ENCODE data around the gene UNK.

Gene UNK

DNA sequence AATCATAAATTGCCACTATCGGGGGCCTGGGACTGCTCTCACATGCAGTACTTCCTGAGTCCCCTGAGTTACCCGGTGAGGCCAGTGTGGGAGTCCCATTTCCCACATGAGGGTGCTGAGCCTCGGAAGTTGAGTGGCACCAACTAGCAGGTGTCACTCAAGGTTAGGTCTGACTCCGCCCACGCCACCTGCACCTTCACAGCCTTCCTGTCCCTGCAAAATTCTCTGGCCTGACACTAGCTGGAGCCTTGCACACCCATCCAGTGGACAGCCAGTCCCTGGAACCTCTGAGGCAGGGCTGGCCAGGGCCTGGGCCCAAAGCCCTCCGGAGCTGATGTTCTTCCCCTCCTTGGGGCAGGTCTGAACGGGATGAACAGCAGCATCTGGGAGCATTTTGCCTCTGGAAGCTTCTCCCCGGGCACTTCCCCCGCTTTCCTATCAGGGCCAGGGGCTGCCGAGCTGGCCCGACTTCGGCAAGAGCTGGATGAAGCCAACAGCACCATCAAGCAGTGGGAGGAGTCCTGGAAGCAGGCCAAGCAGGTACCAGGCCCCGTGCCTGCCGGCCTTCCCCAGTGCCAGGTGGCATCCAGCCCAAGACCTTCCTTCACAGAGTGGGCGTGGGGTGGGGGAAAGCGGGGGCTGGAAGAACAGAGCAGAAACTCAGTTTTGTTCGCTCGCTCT, 37.7 kb downstream of the UNK start:
- DNase-seq (ENCODE audit: low spot score): no peak

DNA sequence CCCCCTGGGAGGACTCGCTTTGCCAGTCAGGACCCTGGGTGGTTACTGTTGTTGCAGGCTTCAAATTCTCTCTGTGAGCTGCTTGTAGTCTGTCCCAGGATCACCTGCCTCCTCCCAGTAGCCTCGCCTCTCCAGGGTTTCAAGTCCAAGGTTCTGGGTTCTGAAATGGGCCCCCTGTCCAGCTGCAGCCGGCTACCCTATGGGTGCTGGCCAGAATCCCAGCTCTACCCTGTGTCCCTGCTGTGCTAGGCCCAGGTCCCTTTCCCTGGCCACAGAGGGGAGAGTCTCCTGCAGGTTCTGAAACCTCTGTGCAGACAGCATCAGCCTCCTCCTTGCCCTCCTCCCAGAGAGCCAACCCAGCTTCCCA, 38.2 kb downstream of the UNK start:
- no peak for DNase-seq (ENCODE audit: low spot score)

DNA sequence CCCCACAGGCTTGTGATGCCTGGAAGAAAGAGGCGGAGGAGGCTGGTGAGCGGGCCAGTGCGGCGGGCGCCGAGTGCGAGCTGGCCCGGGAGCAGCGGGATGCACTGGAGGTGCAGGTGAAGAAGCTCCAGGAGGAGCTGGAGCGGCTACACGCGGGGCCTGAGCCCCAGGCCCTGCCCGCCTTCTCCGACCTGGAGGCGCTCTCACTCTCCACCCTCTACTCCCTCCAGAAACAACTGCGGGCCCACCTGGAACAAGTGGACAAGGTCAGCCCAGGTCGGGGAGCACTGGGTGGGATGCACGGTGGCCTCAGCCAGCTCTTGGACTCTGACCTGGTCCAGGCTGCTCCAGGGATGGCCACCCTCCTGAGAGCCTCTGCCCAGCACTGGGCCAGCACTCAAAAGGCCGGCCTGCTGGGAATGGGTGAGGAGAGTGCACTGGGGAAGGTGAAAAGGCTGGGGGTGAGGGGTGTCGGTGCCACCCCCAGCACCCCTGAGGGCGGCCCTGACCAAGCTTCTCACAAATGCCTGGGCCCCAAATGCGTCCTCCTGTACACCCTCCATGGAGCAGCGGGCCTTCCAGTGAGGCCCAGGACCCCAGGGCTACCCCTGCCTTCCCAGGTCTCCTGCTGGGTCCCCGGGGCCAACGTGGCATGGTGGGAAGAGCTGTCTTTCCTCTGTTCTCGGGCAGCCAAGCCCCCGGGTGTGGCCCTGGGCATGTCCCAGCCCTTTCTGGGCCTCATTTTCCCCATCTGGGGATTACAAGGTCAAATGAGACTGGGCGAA, 38.8 kb downstream of the UNK start:
- no peak for DNase-seq (ENCODE audit: low spot score)

DNA sequence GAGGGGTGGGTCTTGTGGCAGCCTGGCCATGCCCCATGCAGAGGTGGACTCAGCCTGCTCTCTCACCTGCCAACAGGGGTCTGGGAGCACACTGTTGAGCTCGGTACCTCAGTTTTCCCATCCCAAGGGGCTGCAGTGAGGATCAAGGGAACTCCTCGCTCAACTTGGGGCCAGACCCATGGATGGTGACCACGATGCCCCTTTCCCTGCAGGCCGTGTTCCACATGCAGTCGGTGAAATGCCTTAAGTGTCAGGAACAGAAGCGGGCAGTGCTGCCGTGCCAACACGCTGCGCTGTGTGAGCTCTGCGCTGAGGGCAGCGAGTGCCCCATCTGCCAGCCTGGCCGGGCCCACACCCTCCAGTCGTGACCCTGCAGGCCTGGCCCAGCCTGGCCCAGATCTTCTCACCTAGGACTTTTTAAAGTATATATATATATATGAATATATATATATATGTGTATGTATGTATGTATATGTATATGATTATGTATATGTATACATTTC, 39.5 kb downstream of the UNK start:
- no peak for DNase-seq (ENCODE audit: low spot score)

DNA sequence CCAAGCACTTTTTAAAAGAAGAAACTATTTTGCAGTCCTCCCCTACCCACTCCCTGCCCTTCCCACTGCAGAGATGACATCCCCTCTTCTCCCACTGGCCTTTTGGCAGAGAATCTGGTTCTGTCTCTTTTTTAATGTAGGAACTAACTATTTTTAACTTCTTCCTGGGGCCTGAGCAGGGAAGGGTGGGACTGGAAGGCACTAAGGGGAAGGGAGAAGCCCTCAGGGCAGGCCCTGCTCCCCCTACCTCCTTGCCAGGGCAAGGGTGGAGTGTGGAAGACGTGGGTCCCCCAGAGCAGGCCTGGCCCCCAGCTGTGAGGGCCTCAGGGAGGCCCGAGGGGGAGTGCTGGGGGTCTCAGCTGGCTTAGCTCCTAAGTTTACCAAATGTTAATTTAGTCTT, 40.1 kb downstream of the UNK start:
- no peak for DNase-seq (ENCODE audit: low spot score)

DNA sequence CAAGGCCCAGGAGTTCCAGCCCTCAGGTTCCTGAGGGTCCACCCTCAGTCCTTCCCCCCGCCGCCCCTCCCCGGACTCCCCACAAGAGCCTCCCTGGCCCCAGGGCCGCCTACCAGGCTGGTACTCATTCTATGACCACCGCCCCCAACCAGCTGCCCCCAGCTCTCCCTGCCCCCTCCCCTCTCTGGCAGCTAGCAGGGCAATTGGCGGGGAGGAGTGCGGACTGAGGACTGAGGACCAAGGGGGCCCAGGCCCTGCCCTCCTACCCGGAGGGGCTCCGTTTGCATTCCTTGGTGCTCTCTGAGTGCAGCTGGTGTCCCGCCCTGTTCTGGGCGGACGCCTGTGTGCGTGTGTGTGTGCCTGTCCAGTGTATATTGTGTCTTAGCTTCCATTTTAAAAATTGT, 40.5 kb downstream of the UNK start:
- DNase-seq (ENCODE audit: low spot score): no peak

DNA sequence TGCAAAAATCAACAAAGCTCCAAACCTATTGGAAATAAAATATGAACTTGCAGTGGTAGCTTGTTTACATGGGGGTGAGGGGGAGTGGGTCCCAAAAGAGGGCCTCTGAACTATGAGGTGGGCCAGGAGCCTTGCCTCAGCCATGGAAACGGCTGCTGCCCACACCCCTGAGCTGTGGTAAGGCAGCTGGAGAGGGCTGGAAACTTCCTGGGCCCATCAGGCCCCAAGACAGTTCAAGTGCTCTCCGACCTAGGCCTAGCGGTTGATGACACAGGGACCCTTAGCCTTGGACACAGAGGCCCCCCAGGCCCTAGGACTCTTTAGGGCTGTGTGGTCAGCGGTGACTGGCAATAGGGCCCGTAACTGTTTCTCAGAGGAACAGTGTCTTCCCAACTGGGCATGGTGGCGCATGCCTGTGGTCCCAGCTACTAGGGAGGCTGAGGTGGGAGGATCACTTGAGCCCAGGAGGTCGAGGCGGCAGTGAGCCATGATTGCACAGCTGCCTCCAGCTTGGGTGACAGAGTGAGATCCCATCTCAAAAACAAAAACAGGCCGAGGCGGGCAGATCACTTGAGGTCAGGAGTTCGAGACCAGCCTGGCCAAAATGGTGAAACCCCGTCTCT, 41.3 kb downstream of the UNK start:
- DNase-seq (ENCODE audit: low spot score): no peak

DNA sequence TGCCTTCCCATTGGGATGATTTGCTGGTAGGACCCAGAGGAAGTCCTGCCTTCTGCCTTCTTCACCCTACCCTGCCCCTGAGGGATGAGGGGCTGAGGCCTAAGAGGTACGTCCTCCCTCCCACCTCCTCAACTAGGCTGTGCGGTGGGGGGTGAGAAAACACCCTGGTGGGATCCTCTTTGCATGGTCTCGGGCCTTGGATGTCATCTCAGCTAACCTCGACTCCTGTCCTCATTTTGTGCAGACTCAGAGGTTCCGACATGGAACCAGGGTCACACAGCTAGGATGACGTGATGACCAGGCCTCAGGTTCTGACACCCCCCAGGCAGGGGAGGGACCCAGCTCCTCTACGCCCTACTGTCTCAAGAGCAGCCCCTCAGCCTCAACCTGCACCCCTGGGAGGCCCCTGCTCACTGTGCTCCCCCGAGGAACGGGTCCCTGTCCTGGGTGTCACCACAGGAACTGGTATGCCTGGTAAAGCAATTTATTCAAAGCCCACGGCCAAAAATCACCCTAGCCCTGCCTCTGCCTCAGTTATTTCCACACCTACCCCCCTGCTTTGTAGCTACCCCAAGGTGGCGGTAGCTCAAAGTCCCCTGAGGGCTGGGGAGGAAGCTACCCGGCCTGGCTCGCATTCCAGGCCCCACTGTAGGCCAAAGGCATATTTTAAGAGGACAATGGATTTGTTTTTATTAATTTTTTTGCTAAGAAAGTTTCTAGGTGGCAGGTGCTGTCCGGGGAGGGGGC, 42.1 kb downstream of the UNK start:
- DNase-seq (ENCODE audit: low spot score): no peak

DNA sequence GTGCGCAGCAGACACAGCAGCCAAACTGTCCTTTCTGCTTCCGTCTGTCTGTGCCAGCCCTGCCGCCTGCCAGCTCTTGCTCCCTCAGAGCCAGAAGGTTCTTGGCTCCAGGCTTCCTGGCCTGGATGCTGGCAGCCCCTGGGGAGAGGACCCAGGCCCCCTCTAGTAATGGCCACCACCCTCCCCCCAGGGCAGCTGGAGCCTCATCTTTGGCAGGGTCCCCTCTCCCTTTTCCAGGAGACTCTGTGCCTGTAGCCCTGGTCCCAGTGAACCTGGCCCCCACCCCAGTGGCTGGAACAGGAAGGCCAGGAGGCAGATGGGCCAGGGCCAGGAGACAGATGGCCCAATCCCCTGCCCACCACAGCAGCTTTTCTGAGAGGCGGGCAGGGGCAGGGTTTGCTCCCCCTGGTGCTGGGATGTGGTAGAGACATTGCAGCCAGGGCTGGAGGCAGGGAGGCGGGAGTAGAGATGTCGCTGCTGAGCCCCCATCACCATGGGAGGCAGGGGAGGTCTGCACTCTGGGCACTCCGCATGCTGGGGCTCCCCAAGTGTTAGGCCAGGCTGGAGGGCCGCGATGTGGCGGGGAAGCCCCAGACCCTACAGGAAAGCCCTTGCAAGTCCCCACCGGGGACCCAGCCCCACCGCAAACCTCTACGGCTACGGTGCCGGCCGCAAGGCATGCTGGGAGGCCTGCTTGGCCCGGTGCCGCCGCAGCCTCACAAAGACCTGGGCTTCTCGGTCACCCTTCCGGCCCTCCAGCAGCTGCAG, 42.9 kb downstream of the UNK start:
- peak; percentile 98 for DNase-seq (ENCODE audit: low spot score)

DNA sequence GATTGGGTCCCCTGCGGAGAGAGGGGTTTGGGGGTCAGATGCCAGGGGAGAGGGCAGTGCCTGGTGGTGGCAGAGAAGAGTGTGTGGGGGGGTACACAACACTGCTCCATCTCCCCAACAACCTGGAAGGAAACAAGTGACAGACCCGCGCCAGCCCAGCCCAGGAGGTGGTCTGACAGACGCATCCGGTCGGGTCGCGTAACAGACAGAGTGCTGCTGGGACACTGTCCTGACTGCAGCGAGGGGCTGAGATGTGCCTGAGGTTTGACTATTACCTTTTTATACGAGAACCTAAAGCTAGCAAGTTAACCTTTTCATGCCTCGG, 43.4 kb downstream of the UNK start:
- no peak for DNase-seq (ENCODE audit: low spot score)

DNA sequence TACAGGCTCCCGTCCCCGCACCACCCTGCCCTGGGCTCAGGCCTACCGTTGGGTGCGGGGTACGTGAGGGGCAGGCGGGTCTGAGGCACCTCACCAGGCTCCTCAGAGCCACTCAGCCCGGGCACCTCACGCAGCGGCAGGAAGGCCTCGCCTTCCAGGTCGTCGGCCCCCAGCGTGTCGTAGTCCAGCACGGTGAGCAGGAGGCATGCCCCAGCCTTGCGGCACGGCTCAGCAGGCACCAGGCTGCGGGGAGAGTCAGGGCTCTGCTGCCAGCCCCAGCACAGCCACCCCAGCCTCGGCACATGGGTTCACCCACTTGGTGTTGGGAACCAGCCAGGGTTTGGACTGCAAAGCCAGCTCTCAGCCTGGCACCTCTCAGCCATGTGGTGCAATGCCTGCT, 44.1 kb downstream of the UNK start:
- no peak for DNase-seq (ENCODE audit: low spot score)

DNA sequence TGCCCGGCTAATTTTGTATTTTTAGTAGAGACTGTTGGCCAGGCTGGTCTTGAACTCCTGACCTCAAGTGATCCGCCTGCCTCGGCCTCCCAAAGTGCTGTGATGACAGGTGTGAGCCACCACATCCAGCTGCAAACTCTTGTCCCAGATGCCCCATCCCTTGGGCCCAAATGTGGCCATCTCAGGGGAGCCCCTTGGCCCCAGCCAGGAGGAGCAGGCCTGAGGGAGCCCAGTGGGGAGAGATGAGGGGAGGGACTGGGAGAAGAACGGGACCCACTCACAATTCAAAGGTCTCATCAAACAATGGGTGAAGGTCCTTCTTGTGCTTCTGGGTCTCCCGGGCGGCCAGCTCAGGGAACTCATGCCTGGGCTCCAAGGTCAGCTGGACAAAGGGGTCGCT, 45.1 kb downstream of the UNK start:
- no peak for DNase-seq (ENCODE audit: low spot score)

DNA sequence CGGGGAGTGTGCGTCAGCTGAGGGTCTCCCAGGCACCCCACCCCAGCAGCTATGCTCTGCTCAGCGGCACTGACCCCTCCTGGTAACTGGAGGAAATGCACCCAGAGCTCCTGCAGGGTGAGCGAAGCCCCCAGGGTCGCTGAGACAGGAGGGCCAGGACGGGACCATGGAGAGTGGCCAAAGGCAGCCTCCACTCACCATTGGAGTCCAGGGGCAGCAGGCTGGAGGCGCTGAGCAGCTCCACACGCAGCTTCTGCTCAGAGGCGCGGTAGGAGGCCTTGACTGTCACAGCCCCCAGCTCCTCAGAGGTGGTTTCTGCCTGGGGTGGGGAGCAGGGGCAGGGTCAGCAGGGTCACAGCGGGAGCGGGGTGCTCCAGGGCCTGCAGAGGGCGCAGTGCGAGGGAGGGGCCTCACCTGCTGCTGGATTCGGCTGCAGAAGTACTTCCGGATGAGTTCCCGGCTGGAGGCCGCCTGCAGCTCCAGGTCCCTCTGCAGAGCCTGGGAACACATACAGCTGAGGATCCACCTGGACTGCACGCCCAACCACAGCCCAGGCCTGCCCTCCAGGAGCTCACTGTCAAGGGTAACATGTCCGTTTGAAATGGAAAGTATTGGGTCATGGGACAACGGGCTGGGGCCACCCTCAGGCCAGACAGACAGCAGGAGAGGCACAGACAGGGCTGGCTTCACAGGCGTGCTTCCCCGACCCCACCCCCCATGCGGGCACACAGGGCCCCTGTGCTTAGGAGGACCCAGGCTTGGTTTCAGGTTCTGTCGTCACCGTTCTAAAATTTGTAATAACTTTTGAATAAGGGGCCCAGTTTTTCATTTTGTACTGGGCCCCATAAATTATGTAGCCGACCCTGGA, 45.8 kb downstream of the UNK start:
- DNase-seq (ENCODE audit: low spot score): peak; percentile 85

DNA sequence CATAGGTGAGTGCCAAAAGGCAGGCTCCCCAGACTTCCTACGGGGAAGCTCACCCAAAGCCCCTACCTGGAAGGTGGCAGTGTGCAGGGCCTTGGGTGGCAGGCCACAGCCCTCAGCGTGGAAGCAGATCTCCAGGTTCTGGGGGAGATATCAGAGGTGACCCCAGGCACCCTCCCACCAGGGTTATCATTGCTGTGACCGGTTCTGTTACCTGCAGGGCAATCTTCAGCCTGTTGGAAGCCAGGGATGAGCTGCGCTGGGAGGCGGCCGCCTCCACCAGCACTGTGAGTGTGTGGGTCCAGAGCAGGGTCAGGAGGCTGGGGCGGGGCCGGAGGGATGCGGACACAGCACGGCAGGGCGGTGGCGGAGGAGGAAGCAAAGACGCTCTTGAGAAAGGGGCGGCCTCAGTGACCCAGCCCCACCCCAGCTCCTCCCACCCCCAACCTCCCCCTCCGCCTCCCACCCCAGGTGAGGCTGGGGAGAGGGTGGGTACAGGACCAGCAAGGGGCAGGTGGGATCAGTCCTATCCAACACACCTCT, 46.5 kb downstream of the UNK start:
- no peak for DNase-seq (ENCODE audit: low spot score)

DNA sequence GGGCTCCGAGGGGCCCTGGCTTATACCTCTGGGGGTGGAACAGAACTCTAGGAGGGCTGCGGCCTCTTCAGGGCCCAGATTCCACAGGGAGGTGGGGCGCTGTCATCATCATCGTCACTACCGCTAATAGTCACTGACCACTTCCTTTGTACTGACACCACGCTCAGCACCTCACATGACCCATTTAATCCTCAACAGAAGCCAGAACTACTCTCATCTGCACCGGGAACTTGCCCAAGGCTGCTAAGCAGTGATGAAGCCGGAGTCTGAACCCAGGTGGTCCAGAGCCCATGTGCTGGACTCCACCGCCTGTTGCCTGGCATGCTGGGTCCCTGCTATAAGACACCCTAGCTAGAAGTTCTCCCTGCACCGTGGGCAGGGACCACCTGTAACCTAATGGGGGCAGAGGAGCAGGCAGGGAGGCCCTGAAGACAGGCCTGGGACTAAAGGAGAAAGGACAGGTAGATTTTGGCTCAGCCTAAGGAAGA, 47.6 kb downstream of the UNK start:
- no peak for DNase-seq (ENCODE audit: low spot score)

DNA sequence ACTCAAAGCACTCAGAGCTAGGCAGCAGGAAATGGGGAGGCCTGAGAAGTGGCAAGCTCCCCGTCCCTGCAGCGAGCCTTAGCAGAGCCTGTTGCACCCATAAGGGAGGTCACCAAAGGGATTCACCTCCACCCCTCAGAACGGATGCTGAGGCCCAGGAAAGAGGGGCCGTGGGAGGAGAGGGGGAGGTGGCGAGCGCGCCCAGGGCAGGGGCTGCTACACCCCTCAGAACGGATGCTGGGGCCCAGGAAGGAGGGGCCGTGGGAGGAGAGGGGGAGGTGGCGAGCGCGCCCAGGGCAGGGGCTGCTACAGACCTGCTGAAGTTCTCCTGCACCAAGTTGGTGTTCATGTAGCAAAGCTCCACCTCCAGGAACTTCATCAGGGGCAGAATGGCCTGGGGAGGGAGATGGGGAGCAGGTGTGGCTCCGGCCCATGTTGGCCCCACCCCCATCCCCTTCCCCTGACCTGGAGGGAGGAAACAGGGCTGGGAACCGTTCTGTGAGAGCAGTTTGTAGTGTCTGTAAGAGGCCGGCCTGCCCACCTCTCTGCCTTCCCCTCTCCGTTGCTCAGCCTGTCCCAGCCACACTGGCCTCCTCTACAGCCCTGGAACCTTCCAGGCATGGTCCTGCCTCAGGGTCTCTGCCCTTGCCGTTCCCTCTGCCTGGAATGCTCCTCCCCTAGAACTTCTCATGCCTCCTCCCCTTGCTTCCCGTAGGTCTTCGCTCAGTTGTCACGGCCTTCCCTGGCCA, 48.2 kb downstream of the UNK start:
- no peak for DNase-seq (ENCODE audit: low spot score)

DNA sequence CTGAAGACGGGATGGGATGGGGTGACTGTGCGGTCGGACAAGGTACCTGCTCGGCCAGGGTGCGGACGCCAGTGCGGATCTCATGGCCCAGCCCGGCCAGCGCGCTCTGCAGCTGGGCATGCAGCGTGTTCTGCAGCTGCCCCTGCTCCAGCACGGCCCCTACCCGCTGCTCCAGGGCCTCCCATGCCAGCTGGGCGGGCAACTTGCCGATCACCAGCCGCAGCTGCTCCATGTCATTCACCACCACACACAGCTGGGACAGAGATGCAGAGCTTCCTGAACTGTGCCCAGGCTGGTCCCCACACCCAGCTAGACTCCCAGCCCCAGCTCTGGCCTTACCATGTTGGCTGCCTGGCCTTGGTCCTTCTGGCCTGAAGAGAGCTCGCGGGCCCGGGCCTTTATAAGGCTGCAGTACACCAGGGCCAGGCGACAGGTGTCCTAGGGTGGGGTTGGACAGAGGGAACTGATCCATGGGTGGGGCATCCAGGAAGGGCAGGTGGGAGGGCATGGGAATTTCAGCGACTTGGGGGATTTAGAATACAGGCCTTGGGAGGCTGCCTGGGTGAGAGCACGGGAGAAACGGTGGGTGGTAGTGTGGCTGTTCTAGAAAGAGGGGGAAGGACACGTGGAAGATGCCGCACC, 49.8 kb downstream of the UNK start:
- no peak for DNase-seq (ENCODE audit: low spot score)

DNA sequence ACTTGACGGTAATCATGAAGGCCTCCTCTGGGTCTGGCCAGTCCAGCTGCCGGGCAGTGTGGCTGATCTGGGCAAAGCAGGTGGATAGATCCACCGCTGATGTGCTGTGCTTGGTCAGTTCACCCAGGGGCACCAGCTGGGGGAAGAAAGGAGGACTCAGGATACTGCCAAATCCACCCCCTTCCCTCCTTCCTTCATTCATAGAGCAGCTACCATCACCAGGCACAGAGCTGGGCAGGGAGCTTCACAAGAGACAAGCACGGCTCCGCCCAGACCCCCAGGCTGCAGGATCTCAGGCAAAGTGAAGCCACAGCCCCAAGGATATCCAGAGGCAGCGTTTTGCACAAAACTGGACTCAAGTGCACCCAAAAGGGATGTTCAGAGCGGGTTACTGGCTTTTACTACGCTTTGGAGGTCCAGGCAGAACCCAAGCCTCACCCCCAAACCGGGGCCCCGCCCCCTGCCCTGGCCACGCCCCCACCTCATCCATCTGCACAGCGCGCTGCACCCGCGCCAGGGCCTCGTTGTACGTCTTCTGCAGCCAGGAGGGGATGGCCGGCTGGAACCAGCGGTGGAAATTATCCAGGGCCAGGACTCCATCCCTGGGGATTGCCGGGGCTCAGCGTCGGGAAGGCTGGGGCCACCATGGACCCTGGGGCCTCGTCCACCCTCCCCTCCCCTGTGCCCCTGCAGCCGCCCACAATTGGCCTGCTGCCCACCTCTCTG, 50.5 kb downstream of the UNK start:
- peak; percentile 68 for DNase-seq (ENCODE audit: low spot score)

DNA sequence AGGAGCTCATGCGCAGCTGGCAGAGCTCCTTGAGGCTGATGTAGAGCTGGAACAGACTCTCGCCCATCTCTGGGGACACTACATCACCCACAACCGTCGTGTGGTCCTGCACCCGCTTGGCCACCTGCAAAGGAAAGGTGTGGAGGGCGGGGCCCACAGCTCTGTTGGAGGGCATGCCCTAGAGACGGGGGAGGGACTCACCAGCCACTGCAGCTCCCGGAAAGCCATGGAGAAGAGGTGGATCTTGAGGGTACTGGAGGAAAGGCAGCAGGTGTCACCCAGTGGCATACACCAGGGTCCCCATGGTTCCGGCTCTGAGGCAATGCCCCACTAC, 51.0 kb downstream of the UNK start:
- no peak for DNase-seq (ENCODE audit: low spot score)

Measured in D341Med (cell line).